GM12873 (cell line): ENCODE measurements around the gene FREM1.

Experiments
- TF ChIP-seq, protein P1 (sequence below): IDR thresholded peaks from 2 replicates; pipeline ENCODE4 v1.5.1; 2012; ENCODE audit warnings: low read depth, mild to moderate bottlenecking, moderate library complexity, low read length, control low read depth; ENCODE audit not compliant: insufficient read depth; ENCODE audit errors: missing control alignments

The FREM1 gene

DNA sequence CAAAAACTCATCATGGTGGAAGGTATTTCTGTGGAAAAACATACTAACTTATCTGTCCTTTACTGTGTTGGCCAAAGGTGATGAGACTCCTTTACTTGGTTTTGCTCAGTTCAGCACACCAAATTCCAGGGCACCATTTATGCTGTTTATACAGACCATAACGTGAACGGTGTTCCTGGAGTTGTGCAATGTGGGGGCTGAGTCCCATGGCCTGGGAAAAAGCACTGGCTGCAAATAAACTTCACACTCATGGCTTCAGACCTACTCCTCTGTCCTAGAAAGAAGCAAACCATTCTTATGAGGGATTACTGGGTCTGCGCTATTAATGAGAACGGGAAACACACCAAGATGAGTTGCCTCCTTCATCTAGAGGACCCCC is 10.4 kb downstream of the FREM1 start:
- TF ChIP-seq, protein P1, sequence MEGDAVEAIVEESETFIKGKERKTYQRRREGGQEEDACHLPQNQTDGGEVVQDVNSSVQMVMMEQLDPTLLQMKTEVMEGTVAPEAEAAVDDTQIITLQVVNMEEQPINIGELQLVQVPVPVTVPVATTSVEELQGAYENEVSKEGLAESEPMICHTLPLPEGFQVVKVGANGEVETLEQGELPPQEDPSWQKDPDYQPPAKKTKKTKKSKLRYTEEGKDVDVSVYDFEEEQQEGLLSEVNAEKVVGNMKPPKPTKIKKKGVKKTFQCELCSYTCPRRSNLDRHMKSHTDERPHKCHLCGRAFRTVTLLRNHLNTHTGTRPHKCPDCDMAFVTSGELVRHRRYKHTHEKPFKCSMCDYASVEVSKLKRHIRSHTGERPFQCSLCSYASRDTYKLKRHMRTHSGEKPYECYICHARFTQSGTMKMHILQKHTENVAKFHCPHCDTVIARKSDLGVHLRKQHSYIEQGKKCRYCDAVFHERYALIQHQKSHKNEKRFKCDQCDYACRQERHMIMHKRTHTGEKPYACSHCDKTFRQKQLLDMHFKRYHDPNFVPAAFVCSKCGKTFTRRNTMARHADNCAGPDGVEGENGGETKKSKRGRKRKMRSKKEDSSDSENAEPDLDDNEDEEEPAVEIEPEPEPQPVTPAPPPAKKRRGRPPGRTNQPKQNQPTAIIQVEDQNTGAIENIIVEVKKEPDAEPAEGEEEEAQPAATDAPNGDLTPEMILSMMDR: no peak

DNA sequence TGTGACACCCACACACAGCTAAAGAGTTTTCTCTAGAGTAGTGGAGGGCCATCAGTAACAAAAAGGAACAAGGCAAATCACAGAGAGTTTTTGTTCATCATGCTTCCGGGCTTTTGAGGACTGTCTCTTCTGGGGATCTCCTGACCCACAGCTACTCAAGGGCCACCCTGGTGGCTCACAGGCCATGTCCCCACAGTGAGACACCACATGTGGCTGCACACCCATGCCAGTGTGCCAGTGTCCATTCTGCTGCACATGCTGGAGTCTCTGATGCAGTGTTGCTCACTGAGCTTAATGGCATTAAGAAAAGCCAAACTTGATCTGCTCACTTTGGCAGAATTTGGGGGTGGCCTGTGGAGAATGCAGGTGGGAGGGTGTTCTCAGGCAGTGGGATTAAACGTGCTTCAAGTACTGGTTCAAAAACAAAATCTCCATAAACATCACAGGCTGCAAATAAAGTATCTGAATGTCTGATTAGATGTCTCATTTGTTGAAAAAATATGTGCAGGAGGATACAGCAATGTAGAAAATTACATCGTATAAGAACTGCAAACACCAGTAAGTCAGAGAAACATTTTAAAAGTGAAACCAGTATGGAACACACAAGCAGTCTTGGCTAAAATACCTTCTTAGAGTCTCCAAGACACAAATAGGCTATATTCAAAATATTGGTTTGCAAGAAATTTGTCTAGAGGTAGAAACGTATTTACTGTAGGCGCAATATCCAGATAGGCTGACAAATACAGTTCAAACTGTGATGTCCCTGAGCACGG is 11.0 kb downstream of the FREM1 start:
- TF ChIP-seq, protein P1: no peak

DNA sequence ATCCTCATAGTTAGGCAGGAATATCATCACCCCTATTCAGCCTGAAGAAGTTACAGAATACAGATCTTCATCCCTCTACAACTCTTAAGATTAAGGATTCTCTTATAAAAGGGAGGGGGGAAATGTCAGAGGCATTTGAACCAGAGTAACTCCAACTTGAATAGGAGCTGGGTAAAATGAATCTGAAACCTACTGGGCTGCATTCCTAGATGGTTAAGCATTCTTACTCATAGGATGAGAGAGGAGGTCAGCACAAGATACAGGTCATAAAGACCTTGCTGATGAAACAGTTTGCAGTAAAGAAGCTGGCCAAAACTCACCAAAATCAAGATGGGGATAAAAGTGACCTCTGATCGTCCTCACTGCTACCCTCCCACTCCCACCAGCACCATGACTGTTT is 14.4 kb downstream of the FREM1 start:
- TF ChIP-seq, protein P1: no peak

DNA sequence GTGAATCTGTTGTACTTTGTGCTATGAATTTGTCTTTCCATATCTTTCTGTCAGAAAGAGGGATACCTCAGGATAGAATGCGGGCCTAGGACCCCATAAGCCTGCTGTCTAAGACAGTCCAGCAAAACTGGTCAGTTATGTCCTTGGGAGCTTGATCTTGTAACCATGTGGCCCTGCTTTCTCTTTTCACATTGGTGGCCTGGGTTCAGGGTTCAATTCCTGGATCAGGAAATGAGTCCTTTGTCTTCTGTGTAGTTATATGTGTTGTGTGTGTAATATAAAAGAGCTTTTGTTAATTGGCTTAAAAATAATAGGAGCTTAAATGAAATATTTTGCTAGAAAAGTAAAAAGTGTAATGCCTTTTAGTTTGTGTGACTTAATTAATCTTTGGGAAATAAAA is 16.9 kb downstream of the FREM1 start:
- TF ChIP-seq, protein P1: no peak

DNA sequence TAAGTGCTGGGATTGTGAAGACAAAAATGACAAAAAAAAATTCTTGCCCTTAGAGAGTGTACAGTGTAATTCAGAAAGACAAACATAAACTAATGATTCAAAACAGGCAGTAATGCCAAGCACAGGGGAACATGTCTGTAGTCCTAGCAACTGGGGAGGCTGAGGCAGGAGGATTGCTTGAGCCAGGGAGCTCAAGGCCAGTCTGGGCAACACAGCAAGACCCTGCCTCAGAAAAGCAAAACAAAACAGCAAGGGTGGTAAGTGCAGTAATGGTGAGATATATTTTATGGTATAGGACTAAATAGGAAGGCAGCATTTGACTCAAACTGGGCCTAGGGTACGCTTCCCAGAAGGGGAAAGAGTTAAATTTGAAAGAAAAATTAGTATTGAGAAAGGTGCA is 18.9 kb downstream of the FREM1 start:
- TF ChIP-seq, protein P1: no peak

DNA sequence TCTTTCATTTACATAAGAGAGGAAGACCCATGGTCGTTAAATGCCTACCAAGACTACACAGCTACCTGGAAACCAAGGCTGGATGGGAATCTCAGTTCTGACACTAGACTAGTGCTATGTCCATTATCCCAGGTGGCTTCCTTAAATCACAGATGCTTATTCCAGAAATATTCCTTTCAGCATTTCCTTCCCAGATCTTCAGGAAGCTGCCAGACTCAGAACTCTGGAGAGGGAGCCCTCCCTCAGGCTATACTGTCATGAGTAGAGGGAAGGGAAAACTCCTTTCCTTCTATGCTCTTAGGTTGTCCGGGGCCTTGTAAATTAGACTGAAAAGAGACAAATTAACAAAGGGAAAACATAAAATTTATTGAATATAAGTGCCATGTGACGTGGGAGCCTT is 20.8 kb downstream of the FREM1 start:
- TF ChIP-seq, protein P1: no peak

DNA sequence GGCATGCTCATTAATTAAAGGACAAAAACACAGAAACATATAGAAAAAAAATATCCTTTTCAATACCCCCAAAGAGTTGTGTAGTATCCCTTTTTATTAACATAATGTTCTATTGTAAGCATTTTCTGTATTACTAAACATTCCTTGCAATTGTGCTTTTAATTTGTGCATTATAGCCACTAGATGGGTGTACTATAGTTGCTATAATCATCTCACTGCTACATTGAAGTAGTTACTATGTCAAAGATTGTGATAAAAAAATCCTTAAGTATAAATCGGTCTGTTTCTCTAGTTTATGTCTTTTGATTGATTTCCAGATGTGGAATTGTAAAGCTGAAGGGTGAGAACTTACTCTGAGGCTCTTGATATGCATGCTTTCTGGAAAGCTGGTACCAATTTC is 21.4 kb downstream of the FREM1 start:
- TF ChIP-seq, protein P1: no peak

DNA sequence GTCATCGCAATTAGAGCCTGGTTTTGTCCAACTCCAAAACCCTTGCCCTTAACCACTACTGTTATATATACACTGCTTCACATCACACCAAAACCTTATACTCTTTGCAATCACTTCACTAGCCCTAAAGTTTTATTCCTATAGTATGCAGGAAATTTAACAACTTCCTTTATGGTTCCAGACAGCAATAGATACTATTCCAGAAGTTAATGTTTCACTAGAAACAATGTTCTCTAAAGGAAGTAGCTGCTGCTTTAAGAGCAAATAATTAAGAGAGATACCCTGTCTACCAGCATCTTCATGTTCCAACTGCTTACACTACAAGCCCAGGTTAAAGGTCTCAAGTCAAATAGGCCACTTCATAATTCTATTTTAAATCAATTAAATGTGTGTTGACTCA is 22.0 kb downstream of the FREM1 start:
- TF ChIP-seq, protein P1: no peak
